A549 (cell line): ENCODE data around the gene SFRP5. TPM values are rescaled to one million over a fixed set of nuclear protein-coding genes. Genes with fewer than 3 reads are reported as not detected.
A peak's percentile ranks its signal among the peaks of the same experiment; 100 is the strongest.

Experiments
- ATAC-seq, 2 experiments: fragments of 200-7000 bp in 1 of 2; fragments of >200 bp in 1 of 2; cut with Nextera tagmentation in 1 of 2; cut with Tn5 transposase in 1 of 2; 3 replicates each; pipeline versions ENCODE4 v1.8.0 to v1.9.1; 2018 to 2020; ENCODE audit warnings: mild to moderate bottlenecking in 1 of 2, moderate library complexity in 1 of 2
- CTCF ChIA-PET: fragments of 300-600 bp; sonication (Branson Sonifier 250); formaldehyde crosslinking; extraction: SDS; loops from one replicate; lab custom pipeline; 2021; ENCODE audit warnings: antibody characterized with exemption, inconsistent platforms; lab: Yijun Ruan, JAX
- POLR2A ChIA-PET: fragments of 350-600 bp; formaldehyde crosslinking; extraction: SDS; loops from one replicate; lab custom pipeline; 2021; ENCODE audit warnings: antibody characterized with exemption, inconsistent platforms; lab: Yijun Ruan, JAX
- DNase-seq, 2 experiments: peaks; one replicate each; pipeline versions ENCODE4 v3.0.0 to v3.0.0-alpha.2; 2011 to 2016; ENCODE audit warnings: low read depth in 1 of 2, low spot score in 1 of 2
- FAIRE-seq: peaks from 2 replicates; lab custom pipeline; 2011; peaks lifted over from hg19 to GRCh38; lab: Jason Lieb, UNC
- H3K27ac ChIP-seq, 2 experiments: fragments of >200 bp; sonication (Bioruptor Twin); formaldehyde crosslinking; 3 replicates each; pipeline ENCODE4 v1.5.1; 2016 to 2017
- H3K4me1 ChIP-seq: fragments of >200 bp; sonication (Bioruptor Twin); formaldehyde crosslinking; 3 replicates; pipeline ENCODE4 v1.6.1; 2016
- H3K4me2 ChIP-seq: fragments of >200 bp; sonication (Bioruptor Twin); formaldehyde crosslinking; 3 replicates; pipeline ENCODE4 v1.6.1; 2016
- H3K4me3 ChIP-seq: fragments of >200 bp; sonication (Bioruptor Twin); formaldehyde crosslinking; 3 replicates; pipeline ENCODE4 v1.5.1; 2016
- H3K9me3 ChIP-seq: fragments of >200 bp; sonication (Bioruptor Twin); formaldehyde crosslinking; 3 replicates; pipeline ENCODE4 v1.6.1; 2016
- ATOH8 ChIP-seq: fragments of 250-450 bp; sonication (Bioruptor Pico); IDR thresholded peaks from 2 replicates; pipeline ENCODE4 v1.5.0; 2020; ENCODE audit warnings: low read depth, mild to moderate bottlenecking, moderate library complexity
- BCL3 ChIP-seq: fragments of >200 bp; sonication (Bioruptor Twin); formaldehyde crosslinking; IDR thresholded peaks from 3 replicates; pipeline ENCODE4 v1.6.1; 2016
- CBX2 ChIP-seq: fragments of 200-600 bp; sonication (generic); IDR thresholded peaks from 2 replicates; pipeline ENCODE4 v1.6.1; 2016; ENCODE audit warnings: low read depth, mild to moderate bottlenecking, borderline replicate concordance
- CBX8 ChIP-seq: fragments of 200-600 bp; sonication (generic); IDR thresholded peaks from 2 replicates; pipeline ENCODE4 v1.6.1; 2016
- CTCF ChIP-seq: fragments of >200 bp; sonication (Bioruptor Twin); formaldehyde crosslinking; IDR thresholded peaks from 3 replicates; pipeline ENCODE4 v1.5.1; 2016
- E2F6 ChIP-seq: IDR thresholded peaks from 2 replicates; pipeline ENCODE4 v1.6.1; 2012; ENCODE audit warnings: low read depth, borderline replicate concordance
- ESRRA ChIP-seq: fragments of 150-350 bp; IDR thresholded peaks from 2 replicates; pipeline ENCODE4 v1.6.1; 2014; ENCODE audit warnings: mild to moderate bottlenecking, low read length, borderline replicate concordance
- FOSB ChIP-seq: fragments of 250-450 bp; sonication (Bioruptor Pico); IDR thresholded peaks from 2 replicates; pipeline ENCODE4 v1.5.0; 2020; ENCODE audit warnings: mild to moderate bottlenecking, moderate library complexity
- FOSL2 ChIP-seq, 2 experiments: fragments of 450-650 bp in 1 of 2; fragments of >200 bp in 1 of 2; sonication (Bioruptor Twin) in 1 of 2; formaldehyde crosslinking; IDR thresholded peaks; 2 replicates each; pipeline versions ENCODE4 v1.5.0 to v1.6.1; 2016 to 2020; ENCODE audit warnings: mild to moderate bottlenecking in 1 of 2, moderate library complexity in 1 of 2
- HES2 ChIP-seq: fragments of >200 bp; sonication (Bioruptor Twin); formaldehyde crosslinking; IDR thresholded peaks from 2 replicates; pipeline ENCODE4 v1.6.1; 2016
- JUN ChIP-seq, 2 experiments: fragments of >200 bp; sonication (Bioruptor Twin); formaldehyde crosslinking; IDR thresholded peaks; 2 replicates in 1 of 2; 3 replicates in 1 of 2; pipeline ENCODE4 v1.6.1; 2016 to 2017
- KDM1A ChIP-seq: fragments of 200-600 bp; sonication (generic); IDR thresholded peaks from 2 replicates; pipeline ENCODE4 v1.6.1; 2016; ENCODE audit warnings: low read depth, mild to moderate bottlenecking
- KDM5A ChIP-seq: fragments of 200-600 bp; sonication (generic); IDR thresholded peaks from 2 replicates; pipeline ENCODE4 v1.6.1; 2016; ENCODE audit warnings: antibody characterized with exemption, mild to moderate bottlenecking
- NPAS2 ChIP-seq: fragments of 250-450 bp; sonication (Bioruptor Pico); IDR thresholded peaks from 2 replicates; pipeline ENCODE4 v1.8.0; 2022; ENCODE audit warnings: mild to moderate bottlenecking, moderate library complexity, borderline replicate concordance
- NR3C1 ChIP-seq: fragments of >200 bp; sonication (Bioruptor Twin); formaldehyde crosslinking; IDR thresholded peaks from 3 replicates; pipeline ENCODE4 v1.6.1; 2017
- POLR2A ChIP-seq: IDR thresholded peaks from 2 replicates; pipeline ENCODE4 v1.6.1; 2012; ENCODE audit warnings: mild to moderate bottlenecking, low read length
- RAD21 ChIP-seq, 2 experiments: fragments of >200 bp in 1 of 2; sonication (Bioruptor Twin) in 1 of 2; formaldehyde crosslinking in 1 of 2; IDR thresholded peaks in 1 of 2; conservative IDR thresholded peaks in 1 of 2; 2 replicates in 1 of 2; 3 replicates in 1 of 2; pipeline ENCODE4 v1.6.1; 2012 to 2018; ENCODE audit warnings: inconsistent platforms in 1 of 2
- RARB ChIP-seq: fragments of 250-450 bp; sonication (Bioruptor Pico); IDR thresholded peaks from 2 replicates; pipeline ENCODE4 v1.8.0; 2021; ENCODE audit warnings: mild to moderate bottlenecking, moderate library complexity
- RCOR1 ChIP-seq: fragments of 150-350 bp; IDR thresholded peaks from 2 replicates; pipeline ENCODE4 v1.6.1; 2014; ENCODE audit warnings: antibody characterized with exemption, low read length, low read depth
- SREBF2 ChIP-seq: fragments of 450-650 bp; IDR thresholded peaks from 2 replicates; pipeline ENCODE4 v1.6.1; 2014; ENCODE audit warnings: mild to moderate bottlenecking, moderate library complexity
- USF2 ChIP-seq: fragments of 450-650 bp; IDR thresholded peaks from 2 replicates; pipeline ENCODE4 v1.6.1; 2014; ENCODE audit warnings: antibody characterized with exemption
- ZC3H11A ChIP-seq: fragments of 450-650 bp; IDR thresholded peaks from 2 replicates; pipeline ENCODE4 v1.6.1; 2014; ENCODE audit warnings: antibody characterized with exemption, mild to moderate bottlenecking
- WGBS: methylation state at CpG from one replicate; pipeline ENCODE4 v1.1.6; 2017; ENCODE audit errors: missing lambda C conversion rate; 5-methylcytosine and 5-hydroxymethylcytosine counted together
- polyA plus RNA-seq, 4 experiments: library from polyadenylated mRNA; depleted of rRNA in 3 of 4; stranded (reverse); fragments of >200 nt; fragmentation: RNase III in 1 of 4; extraction: RNeasy Plus Mini Kit Qiagen cat#74134 plus additional on column Dnase treatment in 1 of 4; gene quantifications; 2 replicates in 3 of 4; 3 replicates in 1 of 4; pipeline ENCODE4 v1.2.3, GENCODE V29; 2011 to 2017

The SFRP5 gene
- polyA plus RNA-seq, 2 of the 4 experiments (the other 2 are of a cell fraction), result 0.50 to 1.2 TPM

GRCh38 chr10:97811958-97812357, 40.2 kb upstream of the SFRP5 start:
- TF ChIP-seq RCOR1 (no peak), KDM5A (no peak)
- TF ChIP-seq, all 56 proteins: peak for 0

GRCh38 chr10:97810446-97810845, 38.6 kb upstream of the SFRP5 start:
- Histone ChIP-seq H3K27ac (peak overlapping the region; percentile 12 to 89; a peak in 4 of 6 replicates), H3K4me2 (no peak overlapping the region; the same call in 2 of the 3 replicates), H3K9me3 (no peaks in the 10 kb centered on the region), H3K4me1 (peaks cover 34% of the 10 kb centered on the region), H3K4me3 (no peak overlapping the region)
- 51% methylated on average over 7 of the region's 7 CpGs for WGBS
- POLR2A ChIA-PET, result no interaction called here
- ATAC-seq (peak in 1 of 2 experiments; percentile 22; a peak in 1 of 6 replicates), FAIRE-seq (no peak)
- TF ChIP-seq FOSL2 (IDR thresholded peaks at IDR 0.05) (no peak), FOSL2 (CRISPR knock-in tag; IDR thresholded peaks at IDR 0.05) (peak; percentile 34; the same call in 1 of the 2 replicates), HES2 (no peak)
- TF ChIP-seq, all 56 proteins: peak for 1
- CTCF ChIA-PET, result interaction anchor here (1.7 to 6.9 kb wide), 3 partner anchors 9 to 59 kb away, joined by 4 to 62 read pairs (median 24); no protein-coding TSS in a partner anchor
- no peak for DNase-seq

More at GRCh38 chr10:97811958-97812357, 40.2 kb upstream of the SFRP5 start:
- no peak for FAIRE-seq
- H3K9me3 ChIP-seq, result no peaks in the 10 kb centered on the region
- ChIA-PET POLR2A (interaction anchor here (1.0 to 1.2 kb wide), 2 partner anchors 31 to 77 kb away, joined by 4 to 5 read pairs; no protein-coding TSS in a partner anchor), CTCF (interaction anchor here (0.7 to 6.9 kb wide), 8 partner anchors 9 to 58 kb away, joined by 3 to 62 read pairs (median 4); no protein-coding TSS in a partner anchor)
- no peak overlapping the region for H3K4me3 ChIP-seq
- H3K27ac ChIP-seq, result peak overlapping the region; percentile 78 to 89; a peak in 5 of 6 replicates
- peaks cover 34% of the 10 kb centered on the region for H3K4me1 ChIP-seq
- 85% methylated on average over 3 of the region's 3 CpGs for WGBS
- ATAC-seq, result no peak
- peak overlapping the region; percentile 75; the same call in 2 of the 3 replicates for H3K4me2 ChIP-seq
- no peak for DNase-seq

GRCh38 chr10:97805949-97806348, 34.1 kb upstream of the SFRP5 start:
- Histone ChIP-seq H3K4me3 (no peak overlapping the region), H3K9me3 (no peaks in the 10 kb centered on the region), H3K27ac (no peak overlapping the region), H3K4me2 (no peak overlapping the region), H3K4me1 (peaks cover 8% of the 10 kb centered on the region)
- DNase-seq (no peak), FAIRE-seq (no peak), ATAC-seq (no peak)
- ChIA-PET CTCF (interaction anchor here (0.9 to 3.9 kb wide), 3 partner anchors 10 to 18 kb away, joined by 3 to 29 read pairs (median 3); no protein-coding TSS in a partner anchor), POLR2A (no interaction called here)
- 82% methylated on average over 6 of the region's 6 CpGs for WGBS
- TF ChIP-seq CTCF, result no peak
- no peak for TF ChIP-seq JUN (IDR thresholded peaks at IDR 0.05)
- TF ChIP-seq BCL3, result no peak
- no peak for TF ChIP-seq RARB (CRISPR knock-in tag)
- no peak for TF ChIP-seq ESRRA
- no peak for TF ChIP-seq ZC3H11A
- TF ChIP-seq KDM1A, result no peak
- no peak for TF ChIP-seq SREBF2
- no peak for TF ChIP-seq CBX2
- no peak for TF ChIP-seq FOSB (CRISPR knock-in tag)
- no peak for TF ChIP-seq NPAS2 (CRISPR knock-in tag)
- TF ChIP-seq NR3C1, result no peak
- TF ChIP-seq RAD21 (conservative IDR thresholded peaks at IDR 0.05 in 1 of 2, IDR thresholded peaks at IDR 0.05 in 1 of 2), result no peak
- no peak for TF ChIP-seq RCOR1
- TF ChIP-seq USF2, result no peak
- no peak for TF ChIP-seq FOSL2 (IDR thresholded peaks at IDR 0.05)
- no peak for TF ChIP-seq FOSL2 (CRISPR knock-in tag; IDR thresholded peaks at IDR 0.05)
- TF ChIP-seq POLR2A, result no peak
- no peak for TF ChIP-seq ATOH8
- TF ChIP-seq E2F6, result no peak
- no peak for TF ChIP-seq CBX8
